Esophagus muscularis mucosa (tissue), 4 donors: ENCODE results near the gene TEAD4. TPM values are rescaled to one million over a fixed set of nuclear protein-coding genes. Genes with fewer than 3 reads are reported as not detected.
A peak's percentile ranks its signal among the peaks of the same experiment; 100 is the strongest.

Experiments used
- DNase-seq: peaks from one replicate; pipeline ENCODE4 v3.0.0-alpha.2; 2017; ENCODE audit errors: extremely low spot score
- H3K27ac ChIP-seq, 4 donors: fragments of 200-600 bp; sonication (generic); replicated peaks in 1 of 4; 1 replicate in 3 of 4; 2 replicates in 1 of 4; pipeline ENCODE4 v1.5.1; 2016 to 2019; ENCODE audit warnings: mild to moderate bottlenecking in 1 of 4
- H3K27me3 ChIP-seq, 4 donors: fragments of 200-600 bp; sonication (generic); one replicate each; pipeline versions ENCODE4 v1.5.1 to v1.6.0; 2016 to 2019
- H3K36me3 ChIP-seq, 4 donors: fragments of 200-600 bp; sonication (generic); one replicate each; pipeline ENCODE4 v1.5.1; 2016 to 2019
- H3K4me1 ChIP-seq, 4 donors: fragments of 200-600 bp; sonication (generic); one replicate each; pipeline ENCODE4 v1.5.1; 2016 to 2019
- H3K4me3 ChIP-seq, 4 donors: fragments of 200-600 bp; sonication (generic); 1 replicate in 2 of 4; 2 replicates in 2 of 4; pipeline ENCODE4 v1.5.1; 2016 to 2019; ENCODE audit warnings: mild to moderate bottlenecking in 4 of 4, moderate library complexity in 1 of 4
- H3K9me3 ChIP-seq, 4 donors: fragments of 200-600 bp; sonication (generic); 1 replicate in 3 of 4; 2 replicates in 1 of 4; pipeline ENCODE4 v1.5.1; 2016 to 2019
- CTCF ChIP-seq, 3 experiments: fragments of 200-600 bp in 2 of 3; fragments of 450-650 bp in 1 of 3; sonication (generic) in 2 of 3; IDR thresholded peaks; one replicate each; pipeline ENCODE4 v1.5.1; 2017 to 2019; ENCODE audit warnings: antibody characterized with exemption in 3 of 3, mild to moderate bottlenecking in 2 of 3, moderate library complexity in 1 of 3
- EP300 ChIP-seq: sonication (generic); formaldehyde crosslinking; IDR thresholded peaks from one replicate; pipeline ENCODE4 v1.6.1; 2017; ENCODE audit warnings: antibody characterized with exemption
- POLR2A ChIP-seq: fragments of 450-650 bp; IDR thresholded peaks from one replicate; pipeline ENCODE4 v1.6.1; 2017; ENCODE audit warnings: antibody characterized with exemption, moderate library complexity, mild to moderate bottlenecking, low read depth
- POLR2AphosphoS5 ChIP-seq, 2 donors: sonication (generic); formaldehyde crosslinking; IDR thresholded peaks; one replicate each; pipeline ENCODE4 v1.6.1; 2017; ENCODE audit warnings: antibody characterized with exemption in 2 of 2
- WGBS: methylation state at CpG from one replicate; pipeline ENCODE4 v1.1.5; 2018; 5-methylcytosine and 5-hydroxymethylcytosine counted together
- intact Hi-C: fragments of 100-400 bp; cut with DNase I; formaldehyde crosslinking; loops from one replicate; pipeline ENCODE4 v1.15.1; 2023
- total RNA-seq, 4 donors: library from RNA; depleted of rRNA; stranded (reverse); fragments of >200 nt; gene quantifications; one replicate each; pipeline versions ENCODE4 v1.1.0 to v1.2.1, GENCODE V29; 2016

TEAD4 gene
- total RNA-seq, 4 donors from 2014 or later, result 7.5 to 42.7 (median 28.0) TPM

GRCh38 chr12:3033539-3033867 is 74.3 kb downstream of the TEAD4 start:
- intact Hi-C loops, result loop anchor here (10.0 kb wide), 1 partner anchor 149 kb away; no protein-coding TSS in a partner anchor
- Histone ChIP-seq H3K9me3 (no peaks in the 10 kb centered on the region), H3K36me3 (peaks cover 13 to 48% (median 23%) of the 10 kb centered on the region in 4 donors), H3K27ac (no peak overlapping the region), H3K4me1 (peaks cover 25 to 28% (median 27%) of the 10 kb centered on the region in 4 donors), H3K4me3 (no peak overlapping the region), H3K27me3 (no peaks in the 10 kb centered on the region)
- no peak for DNase-seq
- TF ChIP-seq POLR2A (no peak), EP300 (no peak), POLR2AphosphoS5 (IDR thresholded peaks at IDR 0.05) (no peak), CTCF (IDR thresholded peaks at IDR 0.05) (no peak)
- WGBS, result 84% methylated on average over 8 of the region's 8 CpGs

- TF ChIP-seq EP300, result no peak
- TF ChIP-seq POLR2AphosphoS5 (IDR thresholded peaks at IDR 0.05), result no peak
- TF ChIP-seq CTCF (IDR thresholded peaks at IDR 0.05), result peak; percentile 54 to 76 (median 59)
- intact Hi-C loops, result loop anchor here (10.0 kb wide), 1 partner anchor 149 kb away; no protein-coding TSS in a partner anchor
- Histone ChIP-seq H3K9me3 (no peaks in the 10 kb centered on the region), H3K4me3 (no peak overlapping the region), H3K27me3 (no peaks in the 10 kb centered on the region), H3K36me3 (peaks cover 16 to 50% (median 30%) of the 10 kb centered on the region in 4 donors), H3K27ac (no peak overlapping the region), H3K4me1 (peaks cover 25 to 28% (median 27%) of the 10 kb centered on the region in 4 donors)
- 49% methylated on average over 10 of the region's 10 CpGs for WGBS
- no peak for DNase-seq
These were observed 75.0 kb downstream of the TEAD4 start for GRCh38 chr12:3034067-3034750.

DNA sequence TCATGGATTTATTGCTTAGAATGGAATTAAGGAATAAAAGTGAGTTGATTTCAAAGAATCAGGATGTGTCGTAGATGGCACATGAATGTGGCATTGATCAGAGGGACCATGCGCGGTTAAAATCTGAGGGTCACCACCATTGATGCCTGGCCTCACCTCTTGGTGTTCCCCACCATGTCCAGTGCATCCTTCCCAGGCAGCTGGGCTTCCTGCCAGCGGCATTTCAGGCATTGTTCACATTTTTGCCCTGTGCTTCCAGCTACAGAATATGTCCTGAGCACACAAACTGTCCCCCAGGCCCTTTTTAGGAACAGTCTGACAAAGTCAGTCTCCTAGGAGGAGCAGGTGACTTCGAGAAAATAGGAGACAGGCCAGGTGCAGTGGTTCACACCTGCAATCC is 76.0 kb downstream of the TEAD4 start:
- Histone ChIP-seq H3K4me3 (no peak overlapping the region), H3K4me1 (peaks cover 25 to 28% (median 27%) of the 10 kb centered on the region in 4 donors), H3K9me3 (no peaks in the 10 kb centered on the region), H3K36me3 (peaks cover 13 to 50% (median 37%) of the 10 kb centered on the region in 4 donors), H3K27me3 (no peaks in the 10 kb centered on the region), H3K27ac (no peak overlapping the region)
- TF ChIP-seq POLR2A (no peak), POLR2AphosphoS5 (IDR thresholded peaks at IDR 0.05) (no peak), CTCF (IDR thresholded peaks at IDR 0.05) (no peak), EP300 (no peak)
- whole genome bisulfite sequencing, result 81% methylated on average over 5 of the region's 5 CpGs
- no peak for DNase-seq
- intact Hi-C loops, result loop anchor here (5.0 to 10.0 kb wide), 2 partner anchors 78 to 150 kb away; partner anchors contain the start of gene TEAD4

GRCh38 chr12:3035815-3036702 is 76.9 kb downstream of the TEAD4 start:
- WGBS, result 83% methylated on average over 15 of the region's 16 CpGs
- DNase-seq, result no peak
- Histone ChIP-seq H3K36me3 (peaks cover 13 to 51% (median 42%) of the 10 kb centered on the region in 4 donors), H3K27me3 (no peaks in the 10 kb centered on the region), H3K27ac (no peak overlapping the region), H3K9me3 (no peaks in the 10 kb centered on the region), H3K4me3 (no peak overlapping the region), H3K4me1 (peaks cover 26 to 29% (median 27%) of the 10 kb centered on the region in 4 donors)
- intact Hi-C loops, result loop anchor here (5.0 to 10.0 kb wide), 2 partner anchors 79 to 151 kb away; partner anchors contain the start of gene TEAD4
- TF ChIP-seq CTCF (IDR thresholded peaks at IDR 0.05) (peak in 2 of 3 experiments; percentile 18 to 37), POLR2A (no peak)
